ENCODE results near the gene THAP8. TPM values are rescaled to one million over a fixed set of nuclear protein-coding genes. Genes with fewer than 3 reads are reported as not detected.

The THAP8 gene
- total and polyA plus RNA-seq, 2 of the 4 experiments (the other 2 are of a cell fraction), result 1.8 to 5.9 TPM

GRCh38 chr19:36092566-36092965 lies 38.5 kb upstream of the THAP8 start:
- TF ChIP-seq CEBPB (IDR thresholded peaks at IDR 0.05; ENCODE audit: low read depth, low read length) (no peak), NFE2L2 (IDR thresholded peaks at IDR 0.05; ENCODE audit: low read depth, low read length) (no peak), MXI1 (IDR thresholded peaks at IDR 0.05; ENCODE audit: borderline replicate concordance, low read depth, low read length) (no peak), FOS (IDR thresholded peaks at IDR 0.05; ENCODE audit: low read depth, low read length) (no peak), RAD21 (IDR thresholded peaks at IDR 0.05; ENCODE audit: low read length) (no peak), RFX5 (IDR thresholded peaks at IDR 0.05; ENCODE audit: low read depth, low read length) (no peak), CTCF (conservative IDR thresholded peaks at IDR 0.05; ENCODE audit: low read depth, low read length) (no peak), USF2 (IDR thresholded peaks at IDR 0.05; ENCODE audit: low read depth, low read length) (no peak), BHLHE40 (IDR thresholded peaks at IDR 0.05; ENCODE audit: low read depth, low read length) (no peak), ELK1 (IDR thresholded peaks at IDR 0.05; ENCODE audit: borderline replicate concordance, low read depth, low read length) (no peak), RCOR1 (IDR thresholded peaks at IDR 0.05; ENCODE audit: insufficient replicate concordance, low read length) (no peak), MAZ (IDR thresholded peaks at IDR 0.05; ENCODE audit: borderline replicate concordance, low read depth, low read length) (no peak), MAFK (IDR thresholded peaks at IDR 0.05; ENCODE audit: low read depth, low read length) (no peak), POLR2A (IDR thresholded peaks at IDR 0.05; ENCODE audit: low read depth, low read length) (no peak), SMC3 (IDR thresholded peaks at IDR 0.05; ENCODE audit: low read depth, low read length) (no peak), CHD1 (IDR thresholded peaks at IDR 0.05; ENCODE audit: low read depth, low read length) (no peak)
- dilution Hi-C loops (cut with HindIII; ENCODE audit: low sequenced_read_pairs, unreplicated experiment) (no loop called here), in situ Hi-C loops (cut with MboI; ENCODE audit: low sequenced_read_pairs) (no loop called here), intact Hi-C loops (cut with micrococcal nuclease) (no loop called here)
- Histone ChIP-seq H2AFZ (replicated peaks; ENCODE audit: low read length, poor library complexity) (no peak overlapping the region), H2AK5ac (ENCODE audit: low read depth, low read length) (no peak overlapping the region), H3K18ac (ENCODE audit: low read depth, low read length) (no peak overlapping the region), H4K5ac (ENCODE audit: low read depth, low read length) (no peak overlapping the region), H2AK9ac (replicated peaks; ENCODE audit: low read depth, low read length, poor library complexity) (no peak overlapping the region), H2BK5ac (ENCODE audit: low read depth, low read length, poor library complexity, severe bottlenecking) (no peak overlapping the region), H2BK20ac (ENCODE audit: low read depth, low read length) (no peak overlapping the region), H4K91ac (ENCODE audit: insufficient read depth, low read depth, low read length) (no peak overlapping the region), H3K36me3 (ENCODE audit: control insufficient read depth, insufficient read depth, low read length) (peaks cover 18% of the 10 kb centered on the region), H3K9me3 (ENCODE audit: control insufficient read depth, insufficient read depth, low read length) (no peaks in the 10 kb centered on the region), H3K27me3 (ENCODE audit: control insufficient read depth, insufficient read depth, low read length) (no peaks in the 10 kb centered on the region), H3K4ac (ENCODE audit: low read depth, low read length) (no peak overlapping the region), H3K27ac (ENCODE audit: insufficient read depth, low read length) (no peak overlapping the region), H2BK15ac (ENCODE audit: low read depth, low read length) (no peak overlapping the region), H4K20me1 (ENCODE audit: insufficient read depth, low read length) (no peaks in the 10 kb centered on the region), H3K14ac (replicated peaks; ENCODE audit: low read depth, low read length) (no peak overlapping the region), H2BK120ac (ENCODE audit: low read depth, low read length) (no peak overlapping the region), H3K23ac (ENCODE audit: low read depth, low read length) (no peak overlapping the region), H3K56ac (ENCODE audit: extremely low read depth, insufficient read depth, low read length) (no peak overlapping the region), H3K4me3 (ENCODE audit: insufficient read depth, low read depth, low read length) (no peak overlapping the region), H4K8ac (ENCODE audit: low read depth in 2 of 2, low read length in 2 of 2) (no peak overlapping the region), H3K79me1 (ENCODE audit: low read depth in 1 of 2, low read length in 2 of 2) (no peaks in the 10 kb centered on the region), H3K9ac (ENCODE audit: low read depth, low read length) (no peak overlapping the region), H3K4me2 (ENCODE audit: low read depth, low read length) (no peak overlapping the region), H3K4me1 (ENCODE audit: control insufficient read depth, insufficient read depth, low read length) (no peaks in the 10 kb centered on the region), H3K9me1 (ENCODE audit: insufficient read depth, low read length) (0 out of 2 replicates have a peak, but pooled peaks cover 6% of the 10 kb centered on the region)
- WGBS, 2 experiments (ENCODE audit: extremely low coverage in 2 of 2, insufficient read length in 1 of 2), result 97% methylated on average over 4 of the region's 7 CpGs; no CpG with 5 or more reads in 1 of the 2 experiments
- ChIA-PET CTCF (no interaction called here), POLR2A (ENCODE audit: unreplicated experiment) (no interaction called here)
- DNase-seq (no peak), ATAC-seq (ENCODE audit: low read depth) (no peak)
- BruUV-seq (replicated peaks), result no TSS peak
